ENCODE results near the gene TMEM144.
"Not testable (repeated sequence)": the region's sequence is repeated elsewhere in the genome, so short reads cannot be mapped to it uniquely, and the experiment has no call there.

The TMEM144 gene

GRCh38 chr4:158214856-158215255 lies 4.6 kb downstream of the TMEM144 start:
- DNase-seq (ENCODE audit: insufficient read length): no peak
- no peak for FAIRE-seq
- no peak for TF ChIP-seq POLR2AphosphoS5 (IDR thresholded peaks at IDR 0.05; ENCODE audit: low read depth, low read length)

DNA sequence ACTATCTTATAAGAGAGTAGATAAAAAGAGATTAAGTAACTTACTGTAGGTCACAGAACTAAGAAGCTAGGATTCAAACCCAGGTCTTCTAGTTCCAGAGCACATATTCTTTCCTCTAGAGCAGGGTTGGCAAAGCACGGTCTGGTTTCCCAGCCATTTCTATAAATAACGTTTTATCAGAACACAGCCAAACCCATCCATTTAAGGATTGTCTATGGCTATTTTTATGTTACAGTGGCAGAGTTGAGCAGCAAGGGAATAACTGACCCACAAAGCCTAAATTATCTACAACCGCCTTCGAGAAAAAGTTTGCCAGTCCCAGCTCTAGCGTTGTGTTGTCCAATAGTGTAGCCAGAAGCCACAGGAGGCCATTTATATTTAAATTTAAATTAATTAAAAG lies 7.5 kb downstream of the TMEM144 start:
- no peak for FAIRE-seq
- DNase-seq (ENCODE audit: insufficient read length): no peak
- TF ChIP-seq POLR2AphosphoS5 (IDR thresholded peaks at IDR 0.05; ENCODE audit: low read depth, low read length) (no peak), TAF1 (IDR thresholded peaks at IDR 0.05; ENCODE audit: borderline replicate concordance, low read depth, low read length) (no peak), POLR2A (IDR thresholded peaks at IDR 0.05; ENCODE audit: low read depth, low read length) (no peak)

DNA sequence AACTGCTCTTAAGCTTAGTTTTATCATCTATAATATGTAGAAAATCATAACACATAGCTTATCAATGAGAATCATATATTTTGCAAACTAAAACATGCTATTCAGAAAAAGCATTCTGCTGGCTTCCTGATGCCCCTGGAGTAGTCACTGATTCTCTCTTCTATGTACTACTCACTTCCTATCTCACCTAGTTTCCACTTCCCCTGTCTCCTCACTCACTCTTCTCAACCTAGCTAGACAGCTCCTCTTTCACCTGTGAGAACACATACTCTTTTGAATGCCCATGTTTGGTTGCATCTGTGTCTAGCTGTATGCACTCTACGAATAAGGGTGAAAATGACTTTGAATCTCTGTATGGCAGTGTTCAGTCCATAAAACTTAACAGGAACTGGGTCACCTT lies 9.3 kb downstream of the TMEM144 start:
- DNase-seq (ENCODE audit: insufficient read length) (no peak), FAIRE-seq (no peak)
- TF ChIP-seq POLR2A (IDR thresholded peaks at IDR 0.05; ENCODE audit: low read depth, low read length) (no peak), POLR2AphosphoS5 (IDR thresholded peaks at IDR 0.05; ENCODE audit: low read depth, low read length) (no peak)

GRCh38 chr4:158224318-158224717 lies 14.0 kb downstream of the TMEM144 start:
- FAIRE-seq; DNase-seq (ENCODE audit: insufficient read length): not testable (repeated sequence)

DNA sequence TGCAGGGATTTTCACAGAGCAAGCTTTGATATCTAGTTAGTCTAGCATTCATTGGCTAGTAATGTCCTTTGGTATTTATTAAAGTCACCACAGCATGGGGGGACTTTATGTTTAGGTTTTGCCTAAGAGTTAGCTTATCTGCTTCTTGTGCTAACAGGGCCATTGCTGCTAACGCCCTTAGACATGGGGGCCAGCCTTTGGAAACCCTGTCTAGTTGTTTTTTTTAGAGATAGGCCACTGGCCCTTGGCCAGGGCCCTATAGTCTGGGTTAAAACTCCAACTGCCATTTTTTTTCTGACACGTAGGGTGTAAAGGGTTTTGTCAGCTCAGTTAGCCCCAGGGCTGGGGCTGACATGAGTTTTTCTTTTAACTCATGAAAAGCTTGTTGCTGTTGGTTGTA lies 14.7 kb downstream of the TMEM144 start:
- not testable (repeated sequence) for FAIRE-seq

DNA sequence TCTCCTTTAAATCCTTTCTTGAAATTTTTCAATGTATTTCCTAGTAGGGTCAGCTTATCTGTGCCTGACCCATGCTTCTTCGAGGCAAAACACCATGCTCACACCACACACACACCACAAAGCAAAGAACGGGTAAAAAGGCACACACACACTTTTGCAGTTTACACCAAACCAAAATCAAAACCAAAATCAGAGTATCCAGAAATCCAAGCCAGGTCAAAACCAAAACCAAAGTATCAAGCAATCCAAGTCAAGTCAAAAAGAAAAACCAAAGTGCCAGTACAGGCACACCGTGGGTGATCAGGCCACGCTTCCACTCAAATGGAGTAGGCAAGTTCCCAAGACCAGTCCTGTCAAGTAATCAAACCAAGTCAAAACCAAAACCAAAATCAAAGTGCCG lies 17.6 kb downstream of the TMEM144 start:
- not testable (repeated sequence) for DNase-seq (ENCODE audit: insufficient read length); FAIRE-seq

More for the DNA sequence above, 14.7 kb downstream of the TMEM144 start:
- DNase-seq (ENCODE audit: insufficient read length): not testable (repeated sequence)

GRCh38 chr4:158228399-158228798 lies 18.1 kb downstream of the TMEM144 start:
- not testable (repeated sequence) for DNase-seq (ENCODE audit: insufficient read length); FAIRE-seq

GRCh38 chr4:158229768-158230167 lies 19.5 kb downstream of the TMEM144 start:
- FAIRE-seq (no peak), DNase-seq (ENCODE audit: insufficient read length) (no peak)
- TF ChIP-seq TAF1 (IDR thresholded peaks at IDR 0.05; ENCODE audit: borderline replicate concordance, low read depth, low read length) (no peak), POLR2A (IDR thresholded peaks at IDR 0.05; ENCODE audit: low read depth, low read length) (no peak), POLR2AphosphoS5 (IDR thresholded peaks at IDR 0.05; ENCODE audit: low read depth, low read length) (no peak)

GRCh38 chr4:158234671-158235070 lies 24.4 kb downstream of the TMEM144 start:
- no peak for TF ChIP-seq POLR2A (IDR thresholded peaks at IDR 0.05; ENCODE audit: low read depth, low read length)
- no peak for TF ChIP-seq TAF1 (IDR thresholded peaks at IDR 0.05; ENCODE audit: borderline replicate concordance, low read depth, low read length)
- TF ChIP-seq POLR2AphosphoS5 (IDR thresholded peaks at IDR 0.05; ENCODE audit: low read depth, low read length): no peak
- FAIRE-seq: no peak
- no peak for DNase-seq (ENCODE audit: insufficient read length)

DNA sequence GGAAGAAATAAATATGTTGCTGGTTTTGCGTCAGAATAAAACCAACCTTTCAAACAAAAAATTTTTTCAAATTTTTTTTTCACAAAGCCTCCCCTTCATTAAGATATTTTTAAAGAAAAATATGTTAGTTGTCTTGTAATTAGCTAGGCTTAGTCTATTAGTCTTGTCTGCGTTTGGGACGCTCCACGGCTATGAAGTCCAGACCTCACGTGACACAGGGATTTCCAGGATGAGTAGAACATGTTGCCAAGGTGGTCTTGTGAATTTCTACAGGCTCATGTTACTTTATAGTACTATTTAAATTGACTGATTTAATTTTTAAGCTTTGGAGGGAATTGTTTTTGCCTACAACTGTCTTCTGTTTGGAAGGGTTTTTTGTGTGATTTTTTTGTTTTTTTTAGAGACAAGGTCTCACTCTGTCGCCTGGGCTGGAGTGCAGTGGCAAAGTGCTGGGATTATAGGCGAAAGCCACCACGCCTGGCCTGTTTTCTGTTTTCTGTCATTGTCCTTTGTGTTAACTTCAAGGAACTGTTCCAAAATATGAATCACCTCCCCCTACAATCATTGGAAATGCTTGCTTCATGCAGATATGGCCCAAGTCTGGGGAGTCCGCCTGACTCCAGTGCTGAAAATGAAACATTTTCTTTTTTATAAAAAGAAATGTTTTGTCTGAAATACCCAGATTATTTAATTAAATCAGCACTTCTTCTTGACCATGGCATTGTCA lies 26.2 kb downstream of the TMEM144 start:
- FAIRE-seq (no peak), DNase-seq (ENCODE audit: insufficient read length) (no peak)
- TF ChIP-seq POLR2AphosphoS5 (IDR thresholded peaks at IDR 0.05; ENCODE audit: low read depth, low read length): no peak
- TF ChIP-seq POLR2A (IDR thresholded peaks at IDR 0.05; ENCODE audit: low read depth, low read length): no peak
- no peak for TF ChIP-seq TAF1 (IDR thresholded peaks at IDR 0.05; ENCODE audit: borderline replicate concordance, low read depth, low read length)

- FAIRE-seq: no peak
- DNase-seq (ENCODE audit: insufficient read length): no peak
- TF ChIP-seq TAF1 (IDR thresholded peaks at IDR 0.05; ENCODE audit: borderline replicate concordance, low read depth, low read length) (no peak), POLR2AphosphoS5 (IDR thresholded peaks at IDR 0.05; ENCODE audit: low read depth, low read length) (no peak), POLR2A (IDR thresholded peaks at IDR 0.05; ENCODE audit: low read depth, low read length) (no peak)
These were observed 28.3 kb downstream of the TMEM144 start for GRCh38 chr4:158238575-158238974.

GRCh38 chr4:158239196-158239595 lies 28.9 kb downstream of the TMEM144 start:
- FAIRE-seq (no peak), DNase-seq (ENCODE audit: insufficient read length) (no peak)
- TF ChIP-seq TAF1 (IDR thresholded peaks at IDR 0.05; ENCODE audit: borderline replicate concordance, low read depth, low read length): no peak
- no peak for TF ChIP-seq POLR2AphosphoS5 (IDR thresholded peaks at IDR 0.05; ENCODE audit: low read depth, low read length)
- TF ChIP-seq POLR2A (IDR thresholded peaks at IDR 0.05; ENCODE audit: low read depth, low read length): no peak

- no peak for FAIRE-seq
- TF ChIP-seq POLR2A (IDR thresholded peaks at IDR 0.05; ENCODE audit: low read depth, low read length): no peak
- DNase-seq (ENCODE audit: insufficient read length): no peak
These were observed 32.8 kb downstream of the TMEM144 start for GRCh38 chr4:158243071-158243470.

- FAIRE-seq: no peak
- no peak for DNase-seq (ENCODE audit: insufficient read length)
- TF ChIP-seq POLR2AphosphoS5 (IDR thresholded peaks at IDR 0.05; ENCODE audit: low read depth, low read length): no peak
- no peak for TF ChIP-seq POLR2A (IDR thresholded peaks at IDR 0.05; ENCODE audit: low read depth, low read length)
- no peak for TF ChIP-seq TAF1 (IDR thresholded peaks at IDR 0.05; ENCODE audit: borderline replicate concordance, low read depth, low read length)
These were observed 40.0 kb downstream of the TMEM144 start for GRCh38 chr4:158250321-158250720.
